Smooth muscle cell (in vitro differentiated cells): ENCODE data around the gene TXLNB. TPM values are rescaled to one million over a fixed set of nuclear protein-coding genes. Genes with fewer than 3 reads are reported as not detected.

Experiments used
- DNase-seq: peaks from one replicate; lab custom pipeline; 2025; ENCODE audit not compliant: unreplicated experiment; lab: John Stamatoyannopoulos, UW
- H2AFZ ChIP-seq: fragments of 200-600 bp; sonication (generic); 2 replicates; pipeline ENCODE4 v1.6.0; 2016; ENCODE audit warnings: antibody characterized with exemption, low read depth, mild to moderate bottlenecking
- H3F3A ChIP-seq: fragments of 200-600 bp; sonication (generic); 2 replicates; pipeline ENCODE4 v1.6.0; 2017; ENCODE audit warnings: antibody characterized with exemption, low read depth
- H3K27ac ChIP-seq: fragments of 200-600 bp; sonication (generic); 2 replicates; pipeline ENCODE4 v1.5.1; 2016; ENCODE audit warnings: low read depth, mild to moderate bottlenecking
- H3K27me3 ChIP-seq: fragments of 200-600 bp; sonication (generic); 2 replicates; pipeline ENCODE4 v1.6.1; 2016; ENCODE audit warnings: low read depth, mild to moderate bottlenecking
- H3K36me3 ChIP-seq: fragments of 200-600 bp; sonication (generic); 2 replicates; pipeline ENCODE4 v1.5.1; 2016; ENCODE audit warnings: low read depth
- H3K4me1 ChIP-seq: fragments of 200-600 bp; sonication (generic); 2 replicates; pipeline ENCODE4 v1.5.1; 2016; ENCODE audit warnings: low read depth
- H3K4me2 ChIP-seq: fragments of 200-600 bp; sonication (generic); 2 replicates; pipeline ENCODE4 v1.6.0; 2016; ENCODE audit warnings: mild to moderate bottlenecking
- H3K4me3 ChIP-seq: fragments of 200-600 bp; sonication (generic); 2 replicates; pipeline ENCODE4 v1.5.1; 2016; ENCODE audit warnings: mild to moderate bottlenecking
- H3K79me2 ChIP-seq: fragments of 200-600 bp; sonication (generic); 2 replicates; pipeline ENCODE4 v1.6.0; 2016; ENCODE audit warnings: low read depth, mild to moderate bottlenecking
- H3K9ac ChIP-seq: fragments of 200-600 bp; sonication (generic); 2 replicates; pipeline ENCODE4 v1.6.0; 2016; ENCODE audit warnings: low read depth
- H3K9me3 ChIP-seq: fragments of 200-600 bp; sonication (generic); replicated peaks from 2 replicates; pipeline ENCODE4 v1.5.1; 2016; ENCODE audit warnings: low read depth
- H4K20me1 ChIP-seq: fragments of 200-600 bp; sonication (generic); 2 replicates; pipeline ENCODE4 v1.6.0; 2016; ENCODE audit warnings: low read depth
- CTCF ChIP-seq: fragments of 200-600 bp; sonication (generic); IDR thresholded peaks from 2 replicates; pipeline ENCODE4 v1.5.1; 2017; ENCODE audit warnings: borderline replicate concordance, mild to moderate bottlenecking, antibody characterized with exemption; ENCODE audit not compliant: insufficient read depth, poor library complexity, severe bottlenecking
- WGBS: methylation state at CpG from one replicate; pipeline ENCODE4 v1.1.7; 2016; ENCODE audit warnings: low lambda C conversion rate; 5-methylcytosine and 5-hydroxymethylcytosine counted together
- polyA plus RNA-seq: library from polyadenylated mRNA; unstranded; fragments of >200 nt; fragmentation: Nextera tagmentation; extraction: Ambion mirVana; gene quantifications from 2 replicates; pipeline ENCODE4 v1.2.1, GENCODE V29; 2016
- total RNA-seq: library from RNA; depleted of rRNA; stranded (reverse); fragments of >200 nt; gene quantifications from 2 replicates; pipeline ENCODE4 v1.2.3, GENCODE V29; 2014

The TXLNB gene
- total and polyA plus RNA-seq, 2 experiments from 2014 or later = not detected

GRCh38 chr6:139337001-139337400 is 45.2 kb upstream of the TXLNB start:
- Histone ChIP-seq H3K27ac (no peak overlapping the region), H3F3A (no peaks in the 10 kb centered on the region), H3K4me3 (no peak overlapping the region), H3K4me2 (no peak overlapping the region), H3K9me3 (no peaks in the 10 kb centered on the region), H3K36me3 (no peaks in the 10 kb centered on the region), H3K9ac (no peak overlapping the region), H3K27me3 (no peaks in the 10 kb centered on the region), H4K20me1 (no peaks in the 10 kb centered on the region), H3K79me2 (no peaks in the 10 kb centered on the region), H2AFZ (no peak overlapping the region), H3K4me1 (no peaks in the 10 kb centered on the region)
- DNase-seq = no peak
- WGBS = 90% methylated on average over 2 of the region's 2 CpGs
- no peak for TF ChIP-seq CTCF

GRCh38 chr6:139336488-139336887 is 44.7 kb upstream of the TXLNB start:
- no peak overlapping the region for H3K4me2 ChIP-seq
- H3K79me2 ChIP-seq = no peaks in the 10 kb centered on the region
- TF ChIP-seq CTCF = no peak
- 87% methylated on average over 4 of the region's 4 CpGs for WGBS
- H3K9me3 ChIP-seq = no peaks in the 10 kb centered on the region
- H4K20me1 ChIP-seq = no peaks in the 10 kb centered on the region
- no peak overlapping the region for H3K4me3 ChIP-seq
- no peak overlapping the region for H2AFZ ChIP-seq
- H3K27me3 ChIP-seq = no peaks in the 10 kb centered on the region
- H3K36me3 ChIP-seq = no peaks in the 10 kb centered on the region
- no peak overlapping the region for H3K27ac ChIP-seq
- no peak for DNase-seq
- H3K9ac ChIP-seq = no peak overlapping the region
- no peaks in the 10 kb centered on the region for H3F3A ChIP-seq
- H3K4me1 ChIP-seq = no peaks in the 10 kb centered on the region

GRCh38 chr6:139335447-139336210 is 43.8 kb upstream of the TXLNB start:
- no peaks in the 10 kb centered on the region for H3K4me1 ChIP-seq
- no peaks in the 10 kb centered on the region for H3K36me3 ChIP-seq
- whole genome bisulfite sequencing = 85% methylated on average over 5 of the region's 5 CpGs
- no peak overlapping the region for H3K4me3 ChIP-seq
- no peak overlapping the region for H3K9ac ChIP-seq
- TF ChIP-seq CTCF = no peak
- H3K4me2 ChIP-seq = no peak overlapping the region
- no peak for DNase-seq
- H3K9me3 ChIP-seq = no peaks in the 10 kb centered on the region
- H3F3A ChIP-seq = no peaks in the 10 kb centered on the region
- H2AFZ ChIP-seq = peak overlapping the region; percentile 32
- peak overlapping the region; percentile 46 for H3K27ac ChIP-seq
- no peaks in the 10 kb centered on the region for H4K20me1 ChIP-seq
- no peaks in the 10 kb centered on the region for H3K27me3 ChIP-seq
- H3K79me2 ChIP-seq = no peaks in the 10 kb centered on the region
